Sigmoid colon (tissue), 3 donors: Measurements from ENCODE around the gene HABP4.

Experiments
- POLR2A ChIP-seq, 2 donors: fragments of 450-650 bp; IDR thresholded peaks; one replicate each; pipeline ENCODE4 v1.6.1; 2016; ENCODE audit warnings: antibody characterized with exemption in 2 of 2, mild to moderate bottlenecking in 2 of 2, moderate library complexity in 2 of 2
- TF ChIP-seq, protein P1 (sequence below), 4 experiments: fragments of 450-650 bp in 3 of 4; fragments of 200-600 bp in 1 of 4; IDR thresholded peaks; one replicate each; pipeline ENCODE4 v1.5.1; 2016 to 2019; ENCODE audit warnings: antibody characterized with exemption in 4 of 4, mild to moderate bottlenecking in 3 of 4, moderate library complexity in 2 of 4

DNA sequence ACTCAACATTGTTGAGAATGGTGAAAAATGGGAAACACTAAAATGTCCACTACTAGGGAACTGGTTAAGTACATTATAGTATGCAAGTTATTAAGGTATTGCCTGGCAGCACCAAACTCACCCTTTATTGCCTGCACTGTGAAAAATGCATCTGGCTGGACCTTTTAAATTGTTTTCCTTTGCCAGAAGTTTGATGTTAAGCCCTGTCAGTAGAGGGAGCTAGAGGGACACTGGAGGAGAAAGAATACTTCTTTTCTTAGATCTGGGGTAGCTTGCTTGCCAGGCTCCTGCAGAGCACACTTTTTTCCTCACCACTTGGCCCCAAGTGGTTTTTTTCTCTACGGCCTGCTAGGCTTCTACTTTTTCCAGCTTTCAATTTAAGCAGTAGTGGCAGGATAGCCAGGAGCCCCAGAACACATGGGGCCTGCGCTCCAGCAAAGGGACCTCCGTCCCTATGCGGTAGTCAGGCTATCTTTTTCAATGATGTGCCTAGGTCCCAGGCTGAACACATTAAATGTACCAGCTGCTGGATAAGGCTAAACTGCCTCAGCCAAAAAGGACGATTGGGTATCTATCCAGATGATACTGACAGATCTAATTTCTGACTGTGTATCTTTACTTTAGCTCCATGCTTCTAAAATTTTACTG, 8.0 kb upstream of the HABP4 start:
- TF ChIP-seq, protein P1, sequence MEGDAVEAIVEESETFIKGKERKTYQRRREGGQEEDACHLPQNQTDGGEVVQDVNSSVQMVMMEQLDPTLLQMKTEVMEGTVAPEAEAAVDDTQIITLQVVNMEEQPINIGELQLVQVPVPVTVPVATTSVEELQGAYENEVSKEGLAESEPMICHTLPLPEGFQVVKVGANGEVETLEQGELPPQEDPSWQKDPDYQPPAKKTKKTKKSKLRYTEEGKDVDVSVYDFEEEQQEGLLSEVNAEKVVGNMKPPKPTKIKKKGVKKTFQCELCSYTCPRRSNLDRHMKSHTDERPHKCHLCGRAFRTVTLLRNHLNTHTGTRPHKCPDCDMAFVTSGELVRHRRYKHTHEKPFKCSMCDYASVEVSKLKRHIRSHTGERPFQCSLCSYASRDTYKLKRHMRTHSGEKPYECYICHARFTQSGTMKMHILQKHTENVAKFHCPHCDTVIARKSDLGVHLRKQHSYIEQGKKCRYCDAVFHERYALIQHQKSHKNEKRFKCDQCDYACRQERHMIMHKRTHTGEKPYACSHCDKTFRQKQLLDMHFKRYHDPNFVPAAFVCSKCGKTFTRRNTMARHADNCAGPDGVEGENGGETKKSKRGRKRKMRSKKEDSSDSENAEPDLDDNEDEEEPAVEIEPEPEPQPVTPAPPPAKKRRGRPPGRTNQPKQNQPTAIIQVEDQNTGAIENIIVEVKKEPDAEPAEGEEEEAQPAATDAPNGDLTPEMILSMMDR (IDR thresholded peaks at IDR 0.05), result peak in 2 of 4 experiments; percentile 16 to 19
- no peak for TF ChIP-seq POLR2A (IDR thresholded peaks at IDR 0.05)
